HG02759 (cell line): ENCODE data around the gene SMAD7.

ENCODE experiments used
- ATAC-seq: cut with Tn5 transposase; IDR thresholded peaks from one replicate; pipeline ENCODE4 v1.9.1; 2021; ENCODE audit warnings: mild to moderate bottlenecking, moderate library complexity; ENCODE audit not compliant: unreplicated experiment

SMAD7 gene

DNA sequence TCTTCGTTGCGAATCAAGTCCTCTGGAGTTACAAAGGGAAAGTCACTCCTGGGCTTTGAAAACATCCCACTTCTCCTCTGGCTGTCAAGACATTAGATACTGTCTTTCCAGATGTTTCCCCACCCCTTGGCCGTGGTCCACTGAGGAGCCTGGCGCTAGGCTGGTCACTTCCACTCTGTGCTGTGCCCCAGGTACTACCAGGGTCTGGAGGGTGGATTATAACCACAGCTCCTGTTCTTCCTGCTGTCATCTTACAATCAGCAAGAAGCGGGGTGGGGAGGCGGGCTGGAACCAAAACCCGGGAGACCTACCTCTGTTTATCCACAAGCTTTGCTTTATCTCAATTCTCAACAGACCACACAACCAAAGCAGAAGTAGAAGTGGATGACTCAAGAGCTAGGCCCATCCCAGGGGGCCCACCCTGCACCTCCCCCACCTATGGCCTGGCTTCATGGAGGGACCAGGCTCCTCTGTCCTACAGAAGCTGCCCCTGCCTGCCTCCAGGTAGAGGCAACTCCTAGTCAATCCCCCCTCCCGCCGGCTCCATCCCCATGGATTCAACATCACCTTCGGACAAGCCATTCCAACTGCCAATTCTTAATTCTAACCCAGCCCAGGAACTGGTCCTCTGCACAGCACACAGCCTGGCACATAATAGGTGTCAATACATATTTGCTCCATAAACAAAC is 17.8 kb downstream of the SMAD7 start:
- ATAC-seq: no peak

DNA sequence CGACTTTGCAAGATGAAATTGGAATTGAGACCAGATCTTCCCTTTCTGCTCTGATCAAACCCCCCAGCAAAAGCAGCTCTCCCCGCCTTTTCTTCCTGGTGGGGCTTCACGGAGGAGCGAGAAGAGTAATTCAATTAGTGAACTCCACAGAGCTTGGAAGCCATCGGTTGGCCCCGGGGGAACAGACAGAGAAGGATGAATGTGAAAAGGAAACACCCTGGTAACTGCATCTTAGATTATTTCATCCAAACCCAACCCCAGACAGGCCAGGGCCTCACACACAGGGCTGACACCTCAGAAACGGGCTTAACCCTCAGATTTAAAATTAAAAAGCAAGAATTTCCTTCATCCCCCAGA is 18.3 kb downstream of the SMAD7 start:
- ATAC-seq: no peak

DNA sequence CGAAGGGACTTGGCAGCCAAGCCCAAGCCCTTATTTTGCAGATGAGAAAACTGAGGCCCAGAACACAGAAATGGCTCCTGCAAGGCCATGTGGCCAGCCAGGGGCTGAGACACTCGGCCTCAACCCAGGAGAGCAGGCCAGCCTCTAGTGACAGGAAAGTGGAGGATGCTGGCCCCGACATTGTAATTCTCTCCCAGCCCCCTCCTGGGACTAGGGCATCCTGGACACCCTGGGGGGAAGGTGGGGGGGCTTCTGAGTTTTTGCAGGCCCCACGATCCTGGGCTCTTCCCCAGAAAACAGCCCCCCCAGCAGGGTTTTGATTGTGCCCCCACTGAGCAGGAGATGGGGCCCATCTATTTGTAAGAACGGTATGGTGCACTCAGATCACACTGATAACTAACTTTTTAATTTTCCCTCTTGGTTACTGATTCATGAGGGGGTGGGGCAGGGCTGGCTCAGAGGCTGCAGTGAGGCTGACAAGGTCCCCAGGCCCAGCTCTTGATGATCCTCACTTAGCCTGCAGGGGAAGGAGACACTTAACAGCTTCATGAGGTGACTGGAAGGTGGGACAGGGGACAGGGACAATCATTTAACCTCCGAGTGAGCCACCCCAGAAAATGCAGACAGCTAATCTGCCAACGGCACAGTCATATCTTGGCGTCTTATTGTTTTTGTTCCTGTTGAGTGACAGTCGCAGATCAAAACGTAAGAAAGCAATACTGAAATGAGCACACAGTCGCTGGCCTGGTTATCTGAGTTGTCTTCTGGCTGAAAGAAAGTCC is 18.9 kb downstream of the SMAD7 start:
- ATAC-seq: peak; percentile 27

DNA sequence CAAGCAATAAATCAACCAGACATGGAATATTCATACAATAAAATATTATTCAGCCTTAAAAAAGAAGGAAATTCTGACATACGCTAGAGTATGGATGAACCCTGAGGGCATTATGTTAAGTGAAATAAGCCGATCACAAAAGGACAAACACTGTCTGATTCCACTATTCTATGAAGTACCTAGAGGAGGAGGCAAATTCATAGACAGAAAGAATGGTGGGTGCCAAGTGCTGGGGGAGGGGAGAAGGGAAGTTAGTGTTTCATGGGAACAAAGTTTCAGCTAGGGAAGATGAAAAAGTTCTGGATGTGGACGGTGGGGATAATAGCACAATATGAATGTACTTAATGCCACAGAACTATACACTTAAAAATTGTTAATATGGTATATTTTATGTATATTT is 19.8 kb downstream of the SMAD7 start:
- no peak for ATAC-seq

DNA sequence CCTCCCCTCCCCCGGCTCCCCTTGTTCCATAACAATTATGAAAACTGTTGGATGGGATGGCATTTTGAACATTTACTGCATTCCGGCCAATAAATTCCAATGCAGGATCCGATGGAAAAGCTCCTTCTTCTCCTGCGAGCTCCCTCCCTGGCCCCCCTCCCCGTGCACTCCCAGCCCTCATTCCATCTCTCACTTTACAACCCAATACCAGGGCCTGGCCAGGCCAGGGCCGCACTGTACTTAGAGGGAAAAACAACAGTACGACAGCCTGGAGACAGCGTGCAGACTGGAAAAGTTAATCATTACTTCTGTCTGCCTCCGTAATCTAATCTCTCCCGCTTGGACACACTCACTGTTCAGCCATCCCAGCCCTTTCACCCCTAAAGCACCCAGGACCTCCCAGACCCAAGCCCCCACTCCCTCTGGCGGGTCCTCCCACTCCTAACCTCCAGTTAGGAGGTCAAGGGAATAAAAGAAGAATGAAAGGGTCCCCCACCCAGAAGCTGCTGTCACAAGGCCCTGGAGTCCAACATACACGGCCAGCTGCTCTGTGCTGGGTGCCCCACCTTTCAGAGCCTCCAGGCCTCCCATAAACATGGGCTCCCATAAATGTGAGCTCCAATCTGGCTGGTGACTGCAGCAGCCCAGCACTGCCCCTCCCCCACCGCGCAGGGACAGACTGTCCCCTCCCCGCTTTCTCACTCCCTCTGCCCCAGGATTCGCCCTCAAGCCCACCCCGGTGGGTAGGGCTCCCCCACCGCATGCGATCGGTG is 20.6 kb downstream of the SMAD7 start:
- ATAC-seq: no peak

DNA sequence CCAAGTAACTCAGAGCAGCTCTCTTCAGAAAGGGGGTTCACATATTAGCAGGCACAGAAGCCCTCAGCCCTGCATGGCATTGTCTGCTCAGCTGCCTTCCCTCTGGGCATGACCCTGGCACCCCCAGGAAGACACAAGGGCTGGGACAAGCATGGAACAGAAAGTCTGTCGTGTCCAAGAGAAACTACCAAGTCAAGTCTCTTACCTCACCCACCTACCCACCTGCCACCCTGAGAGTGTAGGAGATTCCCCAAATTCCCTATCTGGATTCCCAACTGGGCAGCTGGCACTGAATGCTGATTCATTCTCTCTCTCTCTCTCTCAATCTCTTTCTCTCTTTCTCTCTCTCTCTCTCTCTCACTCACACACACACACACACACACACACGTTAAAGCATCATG is 21.6 kb downstream of the SMAD7 start:
- ATAC-seq: no peak

DNA sequence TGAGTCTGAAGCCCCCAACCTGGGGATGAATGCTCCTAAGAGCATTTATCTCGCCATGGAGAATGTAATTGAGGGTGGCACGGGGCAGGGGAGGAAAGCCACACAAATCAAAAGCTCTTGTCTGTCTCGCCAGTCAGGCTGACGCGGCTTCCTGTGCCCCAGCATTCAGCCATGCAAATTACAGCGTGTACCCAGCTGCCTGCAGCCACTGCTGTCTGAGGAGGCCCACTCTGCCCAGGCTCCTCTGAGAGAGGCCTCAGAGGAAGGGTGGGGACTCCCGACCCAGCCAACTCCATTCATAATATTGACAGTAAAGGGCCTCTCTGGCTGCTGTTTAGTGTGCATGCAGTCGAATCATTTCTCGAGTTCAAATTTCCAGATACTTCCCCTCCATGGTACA is 22.0 kb downstream of the SMAD7 start:
- ATAC-seq: peak; percentile 86

DNA sequence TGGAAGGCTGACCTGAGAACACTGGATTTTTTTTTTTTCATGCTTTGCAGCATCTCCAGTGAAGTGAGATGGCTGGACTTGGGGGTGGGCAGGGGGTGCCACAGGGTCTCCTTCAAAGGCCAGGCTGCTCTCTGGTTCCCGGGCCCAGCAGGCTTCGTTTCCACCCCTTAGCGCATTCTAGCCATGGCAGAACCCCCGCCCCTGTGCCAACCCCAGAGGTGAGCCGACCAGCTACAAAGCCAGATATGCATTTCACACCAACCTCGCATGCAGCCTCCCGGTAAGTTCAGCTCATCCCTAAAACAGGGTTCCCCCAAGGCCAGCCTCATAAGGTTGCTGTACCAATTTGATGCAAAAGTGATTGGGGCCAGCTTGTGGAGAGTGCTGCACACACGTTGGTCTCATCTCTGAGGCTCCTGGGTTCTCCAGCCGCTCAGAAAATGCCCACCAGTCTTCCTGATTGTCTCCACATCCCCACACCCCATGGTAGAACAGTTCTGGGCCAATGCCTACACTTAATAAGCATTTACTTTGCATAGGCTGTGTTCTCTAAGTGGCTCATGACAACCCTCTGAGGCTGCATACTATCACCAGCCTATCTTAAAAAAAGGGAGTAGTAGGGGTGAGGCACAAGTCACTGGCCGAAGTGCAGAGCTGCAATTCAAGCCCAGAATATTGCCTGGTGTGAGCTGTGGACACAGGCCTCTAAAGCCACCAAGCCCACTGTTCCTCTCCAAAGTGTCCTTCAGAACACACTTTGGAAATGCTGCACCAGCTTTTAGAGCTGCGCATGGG is 23.3 kb downstream of the SMAD7 start:
- no peak for ATAC-seq

DNA sequence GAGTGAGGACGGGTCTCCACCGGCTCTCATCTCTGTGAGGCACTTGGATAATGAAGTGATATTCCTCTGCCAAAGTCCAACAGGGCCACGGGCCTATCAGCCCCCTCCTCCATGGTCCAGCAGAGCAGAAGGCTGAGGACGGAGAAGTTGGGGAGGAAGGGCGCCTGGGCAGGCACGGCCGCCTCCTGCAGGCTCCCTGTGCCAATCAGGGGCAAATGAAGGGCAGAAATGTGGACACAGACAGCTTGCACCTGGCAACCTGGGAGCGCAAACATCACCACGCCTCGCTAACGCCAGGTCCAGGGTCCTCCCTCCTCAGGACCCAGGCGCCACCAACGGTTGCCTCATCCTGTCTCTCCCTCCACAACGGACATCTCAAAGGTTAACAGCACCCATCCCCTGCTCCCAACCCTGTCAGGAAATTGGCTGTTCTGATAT is 24.3 kb downstream of the SMAD7 start:
- ATAC-seq: no peak

DNA sequence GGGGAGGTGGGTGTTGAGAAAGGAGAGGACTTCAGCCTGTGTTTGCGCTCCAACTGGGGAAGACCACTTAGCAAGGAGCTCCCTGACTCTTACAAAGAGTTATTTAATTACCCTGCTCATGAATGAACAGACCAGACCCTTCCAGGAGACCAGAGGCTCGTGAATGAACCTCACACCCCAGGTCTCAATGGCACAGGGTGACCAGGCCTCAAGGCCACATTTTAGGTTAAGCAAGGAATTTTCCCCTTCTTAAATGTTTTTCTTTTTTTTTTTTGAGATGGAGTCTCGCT is 25.3 kb downstream of the SMAD7 start:
- ATAC-seq: no peak

DNA sequence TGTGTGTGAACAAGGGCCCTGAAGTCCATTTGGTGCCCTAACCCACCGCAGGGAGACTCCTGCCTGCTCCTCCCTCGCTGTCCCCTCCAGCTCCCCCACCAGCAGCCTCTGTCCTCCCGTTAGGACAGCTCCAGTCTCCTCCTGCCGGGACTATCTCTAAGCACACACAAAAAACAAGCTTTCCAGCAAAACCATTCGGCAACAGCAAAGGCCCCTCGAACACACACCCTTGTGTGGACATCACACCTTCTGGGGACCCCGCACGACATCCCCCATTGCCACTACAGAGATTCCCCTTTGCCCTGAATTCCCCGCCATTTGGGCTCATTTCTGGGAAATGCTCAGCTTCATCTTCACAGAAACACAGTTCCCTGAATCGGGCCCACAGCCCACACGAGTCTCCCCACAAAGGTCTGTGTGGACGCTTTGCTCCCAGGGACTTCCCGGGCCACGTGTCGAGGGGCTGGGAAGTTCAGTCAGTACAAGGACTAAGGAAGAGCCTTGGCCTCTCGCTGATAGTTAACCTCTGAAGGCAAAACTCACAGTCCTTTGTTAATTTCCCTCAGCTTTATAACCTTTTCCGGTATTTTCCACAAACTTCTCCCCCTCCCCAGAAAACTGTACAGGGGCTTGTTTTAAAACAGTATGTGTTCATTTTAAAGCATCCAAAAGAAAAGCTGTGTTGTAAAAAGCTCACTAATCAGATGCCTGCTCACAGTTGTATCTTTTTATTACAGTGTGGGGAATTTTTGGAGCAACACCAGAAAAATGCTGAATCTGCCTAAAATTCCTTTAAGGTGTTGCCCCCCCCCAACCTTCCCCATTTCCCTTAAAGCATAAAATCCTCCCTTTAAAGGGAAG is 25.9 kb downstream of the SMAD7 start:
- ATAC-seq: no peak

DNA sequence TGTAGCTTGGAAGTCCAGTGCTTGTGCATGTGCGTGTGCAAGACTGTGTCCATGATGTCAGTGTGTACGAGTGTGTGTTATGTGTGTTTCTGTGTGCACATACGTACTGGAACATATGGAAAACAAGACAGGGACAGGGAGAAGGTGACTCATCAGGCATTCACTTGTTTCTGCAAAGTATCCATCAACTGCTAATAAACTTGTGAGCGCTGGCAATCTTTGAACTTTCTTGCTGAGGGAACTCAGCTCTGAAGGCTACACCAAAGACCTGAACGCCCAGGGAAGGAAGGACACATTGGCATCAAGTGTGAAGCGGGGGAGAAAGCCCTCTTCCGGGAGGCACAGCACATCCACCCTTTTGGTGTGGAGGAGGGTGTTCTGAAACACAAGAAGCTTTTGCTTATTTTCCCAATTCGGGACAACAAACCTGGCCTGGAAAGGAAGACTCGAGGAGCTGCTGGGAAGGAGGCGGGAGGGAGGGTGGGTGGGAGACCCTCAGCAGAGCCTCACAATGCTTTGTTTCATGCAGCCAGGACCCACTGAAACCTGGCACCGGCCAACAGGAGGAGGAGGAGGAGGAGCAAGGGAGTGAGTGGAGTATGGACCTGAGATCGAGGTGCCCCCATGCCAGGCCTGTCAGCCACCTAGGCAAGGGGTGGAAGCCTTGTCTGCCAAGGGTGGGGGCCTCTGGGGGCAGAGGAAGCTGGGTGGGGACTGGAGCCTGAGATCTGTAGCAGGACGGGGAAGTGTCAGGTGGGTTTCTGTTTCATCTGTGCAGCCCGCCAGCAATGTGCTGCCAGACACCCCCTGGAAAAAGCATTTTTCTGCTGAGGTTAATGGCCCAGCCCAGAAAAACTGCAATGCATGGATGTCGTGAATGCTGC is 26.8 kb downstream of the SMAD7 start:
- no peak for ATAC-seq

DNA sequence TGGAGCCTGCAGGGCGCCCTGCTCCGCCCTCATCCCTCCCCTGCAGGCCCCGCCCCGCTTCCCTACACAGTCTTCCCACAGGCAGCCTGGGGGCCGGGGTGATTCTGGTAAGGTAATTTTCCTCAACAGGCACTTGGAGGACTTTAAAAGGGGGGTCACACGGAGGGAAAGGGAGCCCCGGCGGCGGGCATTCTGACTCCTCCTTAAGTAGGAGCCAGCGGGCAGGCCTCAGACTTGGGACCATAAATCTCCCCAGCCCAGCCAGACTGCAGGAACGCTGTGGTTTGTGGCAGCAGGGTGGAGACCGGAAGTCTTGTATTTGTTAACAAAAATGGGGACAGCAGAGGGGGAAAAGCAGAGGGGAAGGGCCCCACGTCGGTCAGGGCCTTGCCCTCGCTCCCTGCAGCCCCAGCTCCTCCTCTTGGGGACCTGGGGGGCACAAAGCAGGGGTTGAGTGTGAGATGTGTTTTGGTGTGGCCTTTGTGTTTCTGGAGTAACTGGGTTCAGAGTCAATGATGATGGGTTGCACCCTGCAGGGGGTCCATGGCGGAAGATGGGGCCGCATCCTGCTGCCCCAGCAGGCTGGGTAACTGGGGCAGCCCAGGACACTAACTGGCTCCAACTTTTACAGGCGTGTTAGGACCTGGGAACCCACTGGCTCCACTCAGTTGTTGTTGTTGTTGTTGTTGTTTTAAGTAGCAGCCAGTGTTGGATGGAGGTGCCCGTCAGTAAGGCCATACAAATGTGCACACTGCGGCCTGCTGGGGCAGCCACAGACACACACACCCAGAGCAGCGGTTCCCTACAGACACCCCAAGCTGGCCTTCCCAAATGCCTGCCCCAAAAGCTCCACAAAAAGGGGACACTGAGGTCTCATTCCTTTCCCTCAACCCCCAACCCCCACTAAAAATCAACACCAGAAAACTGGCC is 27.7 kb downstream of the SMAD7 start:
- no peak for ATAC-seq

DNA sequence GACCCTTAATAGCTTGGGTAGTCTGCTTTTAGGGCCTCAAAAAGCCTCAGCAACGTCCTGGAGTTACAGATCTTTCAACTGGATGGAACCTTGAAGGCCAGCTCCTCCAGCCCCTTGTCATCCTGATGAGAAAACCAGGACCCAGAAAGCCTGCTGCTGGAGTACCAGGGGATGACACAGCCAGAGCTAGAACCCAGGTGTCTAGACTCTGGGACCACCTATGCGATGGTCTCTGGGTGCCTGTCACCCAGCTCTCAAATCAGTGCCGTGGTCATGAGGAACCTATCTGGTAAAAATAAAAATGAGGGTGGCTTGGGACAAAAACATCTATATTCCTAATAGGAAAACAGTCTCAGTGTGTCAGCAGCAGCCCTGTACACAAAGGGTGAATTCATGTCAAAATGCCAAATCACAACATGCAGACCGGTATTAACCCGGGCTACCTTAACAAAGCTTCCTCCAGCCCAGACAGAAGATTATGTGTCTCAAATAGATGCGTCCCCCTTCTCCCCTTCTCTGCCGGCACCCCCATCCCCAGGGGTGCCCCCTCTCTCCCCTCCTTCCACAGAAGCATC is 28.5 kb downstream of the SMAD7 start:
- ATAC-seq: no peak

DNA sequence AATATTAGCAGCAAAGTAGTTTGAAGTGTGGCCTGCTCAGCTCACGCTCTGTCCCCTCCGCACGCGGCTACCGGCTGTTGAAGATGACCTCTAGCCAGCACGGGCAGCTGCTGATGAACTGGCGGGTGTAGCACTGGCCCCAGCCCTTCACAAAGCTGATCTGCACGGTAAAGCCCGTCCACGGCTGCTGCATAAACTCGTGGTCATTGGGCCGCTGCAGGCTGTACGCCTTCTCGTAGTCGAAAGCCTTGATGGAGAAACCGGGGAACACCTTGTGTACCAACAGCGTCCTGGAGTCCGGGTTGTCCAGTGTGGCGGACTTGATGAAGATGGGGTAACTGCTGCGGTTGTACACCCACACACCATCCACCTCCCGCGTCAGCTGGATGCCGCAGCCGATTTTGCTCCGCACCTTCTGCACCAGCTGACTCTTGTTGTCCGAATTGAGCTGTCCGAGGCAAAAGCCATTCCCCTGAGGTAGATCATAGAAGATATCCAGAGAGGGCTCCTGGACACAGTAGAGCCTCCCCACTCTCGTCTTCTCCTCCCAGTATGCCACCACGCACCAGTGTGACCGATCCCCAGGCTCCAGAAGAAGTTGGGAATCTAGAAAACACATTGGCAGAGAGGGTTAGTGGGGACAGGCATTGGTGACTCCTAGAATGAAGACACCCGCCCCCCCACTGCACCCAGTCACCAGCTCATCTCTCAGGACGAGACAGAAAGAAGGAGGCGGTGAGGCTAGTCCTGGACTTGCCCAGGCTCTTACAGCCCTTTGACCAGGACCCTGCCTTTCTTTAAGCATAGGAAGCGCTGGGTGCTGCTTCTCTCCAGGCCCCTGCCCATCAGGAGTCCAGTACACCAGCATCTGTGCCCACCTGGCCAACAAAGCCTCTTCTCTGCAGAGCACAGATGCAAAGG is 29.2 kb downstream of the SMAD7 start:
- ATAC-seq: no peak

DNA sequence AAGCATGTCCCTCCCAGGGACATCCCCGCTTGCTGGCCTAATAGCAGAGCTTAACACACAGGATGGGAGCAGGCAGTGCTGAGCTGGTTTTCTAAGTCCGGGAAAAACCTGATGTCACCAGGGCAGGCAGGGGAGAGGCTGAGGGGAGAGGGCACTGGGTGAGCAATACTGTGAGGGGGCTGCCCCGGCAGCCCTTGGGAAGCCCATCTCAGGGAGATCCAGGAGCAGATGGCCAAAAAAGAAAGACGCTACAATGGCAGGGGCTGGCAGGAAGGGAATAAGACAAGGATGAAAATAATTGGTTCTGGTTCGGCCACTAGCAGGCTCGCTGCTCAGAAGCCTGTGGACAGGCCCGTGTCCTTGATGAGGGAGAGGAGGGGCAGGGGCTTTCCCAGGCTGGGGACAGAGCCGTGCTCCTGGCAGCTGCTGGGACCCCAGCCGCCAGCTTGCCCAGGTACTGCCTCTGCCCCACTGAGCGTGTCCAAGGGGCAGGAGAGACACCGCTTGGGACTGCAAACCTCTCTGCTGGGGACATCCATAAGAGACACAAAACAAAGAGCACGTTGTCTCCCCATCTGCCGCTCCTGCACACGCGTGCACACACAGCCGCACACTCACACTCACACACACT is 30.2 kb downstream of the SMAD7 start:
- no peak for ATAC-seq
